Measurements from ENCODE around the gene CTIF.

CTIF gene

GRCh38 chr18:48771641-48772375, 233.0 kb downstream of the CTIF start:
- no peak for DNase-seq (ENCODE audit: low read depth, low spot score)

GRCh38 chr18:48772457-48772856, 233.6 kb downstream of the CTIF start:
- no peak for DNase-seq (ENCODE audit: low read depth, low spot score)

- DNase-seq (ENCODE audit: low read depth, low spot score), result no peak
These were observed 235.0 kb downstream of the CTIF start for GRCh38 chr18:48773821-48774220.

- DNase-seq (ENCODE audit: low read depth, low spot score), result no peak
These were observed 236.1 kb downstream of the CTIF start for GRCh38 chr18:48774941-48775340.

DNA sequence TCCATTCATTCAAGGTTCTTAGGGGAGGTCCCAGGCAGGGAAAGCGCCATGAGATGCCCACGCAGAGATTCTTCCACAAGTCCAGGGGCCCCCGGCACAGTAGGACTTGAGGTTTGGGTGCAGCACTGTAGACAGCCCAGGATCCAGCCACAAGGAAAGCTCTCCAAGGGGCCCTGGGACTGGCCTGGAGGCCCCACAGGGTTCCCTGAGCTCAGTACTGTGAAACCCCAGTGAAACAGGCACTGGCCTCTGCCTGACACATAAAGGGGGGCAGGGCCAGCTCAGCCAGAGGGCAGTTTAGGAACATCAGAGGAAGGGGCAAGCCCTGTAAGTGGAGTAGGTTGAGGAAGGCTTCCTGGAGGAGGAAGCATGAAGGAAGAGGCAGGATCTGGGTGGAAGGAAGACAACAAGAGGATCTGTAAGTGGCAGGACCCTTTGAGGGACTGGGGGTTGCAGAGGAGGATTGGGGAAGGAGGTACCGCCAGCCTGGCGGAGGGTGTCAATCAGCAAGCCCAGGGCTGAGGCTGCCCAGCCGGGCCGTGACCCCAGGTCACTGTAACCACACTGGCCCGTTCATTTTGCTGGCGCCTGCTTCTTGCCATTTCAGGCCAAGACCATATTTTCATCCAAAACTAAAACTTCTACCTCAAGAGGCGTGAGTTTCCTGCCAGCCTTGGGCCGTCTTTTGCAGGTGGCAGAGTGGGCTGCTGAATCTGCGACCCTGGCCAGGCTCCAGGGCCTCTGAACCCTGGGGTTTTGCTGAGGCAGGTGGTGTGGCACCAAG, 236.7 kb downstream of the CTIF start:
- DNase-seq (ENCODE audit: low read depth, low spot score), result no peak

DNA sequence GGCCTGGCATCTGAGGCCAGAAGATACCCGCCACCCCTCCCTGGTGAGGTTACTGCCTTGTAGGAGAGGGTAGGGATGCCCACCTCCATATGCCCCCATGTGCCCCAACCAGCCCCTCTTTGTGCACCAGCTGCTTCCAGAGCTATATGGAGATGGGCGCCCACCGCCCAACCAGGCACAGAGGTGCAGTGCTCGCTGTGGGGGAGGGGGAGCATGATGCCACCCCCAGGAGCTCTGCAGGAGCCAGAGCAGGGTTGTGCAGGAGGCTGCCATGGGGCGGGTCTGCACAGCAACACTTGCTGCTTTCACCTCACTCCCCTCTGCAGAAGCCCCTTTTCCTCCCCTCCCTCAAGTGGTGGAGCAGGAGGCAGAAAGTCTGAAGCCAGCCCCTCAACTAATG, 237.3 kb downstream of the CTIF start:
- no peak for DNase-seq (ENCODE audit: low read depth, low spot score)

GRCh38 chr18:48776641-48777025, 237.8 kb downstream of the CTIF start:
- no peak for DNase-seq (ENCODE audit: low read depth, low spot score)

DNA sequence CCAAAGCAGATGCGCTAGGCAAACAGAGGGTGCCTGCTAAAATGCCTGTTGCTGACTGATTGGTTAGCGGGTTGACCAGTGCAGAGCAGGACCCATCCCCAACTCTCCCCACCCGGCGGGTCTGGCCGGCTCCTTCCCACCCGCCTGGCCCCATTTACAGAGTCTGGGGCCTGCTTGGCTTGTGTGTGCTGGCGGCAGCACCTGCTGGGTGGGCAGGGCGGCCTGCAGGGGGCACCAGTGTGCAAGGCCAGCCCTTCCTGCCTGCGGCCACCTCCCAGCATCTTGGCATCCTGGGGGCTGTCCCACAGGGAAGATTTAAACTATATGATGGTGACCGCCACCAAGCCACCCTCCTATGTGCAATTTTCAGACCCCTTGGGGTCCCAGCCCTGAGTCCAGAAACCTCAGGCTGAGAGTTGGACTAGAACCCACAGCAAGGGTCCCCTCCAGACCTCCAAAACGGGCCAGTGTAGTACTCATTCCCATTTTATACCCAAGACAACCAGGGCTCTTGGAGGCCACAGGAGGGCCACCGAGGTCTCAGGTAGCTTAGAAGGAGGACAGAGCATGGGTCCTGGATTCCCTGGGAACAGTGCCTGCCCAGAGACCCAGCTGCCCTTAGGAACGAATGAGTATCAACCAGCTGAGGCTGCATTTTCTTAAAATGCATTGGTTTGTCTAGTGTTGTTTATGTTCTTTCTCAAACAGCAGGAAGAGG, 238.4 kb downstream of the CTIF start:
- DNase-seq (ENCODE audit: low read depth, low spot score), result no peak

- DNase-seq (ENCODE audit: low read depth, low spot score), result peak; percentile 41
These were observed 238.9 kb downstream of the CTIF start for GRCh38 chr18:48777744-48778116.

DNA sequence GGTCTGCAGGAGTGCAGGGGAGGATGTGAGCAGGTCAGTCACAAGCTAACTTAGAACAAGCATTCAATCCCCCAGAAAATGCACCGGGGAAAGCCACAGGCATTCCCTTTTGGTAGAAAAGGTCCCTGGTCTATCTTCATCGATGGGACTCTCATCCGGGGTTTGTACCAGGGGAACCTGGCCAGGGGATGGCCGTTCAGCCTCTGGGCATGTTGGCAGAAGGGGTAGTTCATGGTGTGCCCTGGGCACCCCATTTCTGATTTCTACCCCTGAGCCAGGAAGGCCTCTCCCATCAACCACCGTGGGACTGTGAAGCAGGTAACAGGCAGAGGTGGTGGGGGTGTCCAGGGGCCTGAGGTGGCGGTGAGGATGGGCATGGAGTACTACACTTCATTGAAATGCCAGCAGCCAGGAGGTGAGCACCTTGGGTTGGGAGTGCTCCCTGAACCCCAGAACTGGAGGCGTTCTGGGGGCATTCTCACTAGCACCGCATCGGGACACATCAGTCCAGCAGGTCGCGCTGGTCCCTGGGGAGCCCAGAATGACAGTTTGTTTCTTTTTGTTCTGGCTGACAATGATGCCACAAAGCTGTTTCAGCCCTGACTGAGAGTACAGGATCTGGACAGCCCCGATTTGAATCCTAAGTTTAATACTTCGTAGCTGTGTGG, 239.6 kb downstream of the CTIF start:
- no peak for DNase-seq (ENCODE audit: low read depth, low spot score)

DNA sequence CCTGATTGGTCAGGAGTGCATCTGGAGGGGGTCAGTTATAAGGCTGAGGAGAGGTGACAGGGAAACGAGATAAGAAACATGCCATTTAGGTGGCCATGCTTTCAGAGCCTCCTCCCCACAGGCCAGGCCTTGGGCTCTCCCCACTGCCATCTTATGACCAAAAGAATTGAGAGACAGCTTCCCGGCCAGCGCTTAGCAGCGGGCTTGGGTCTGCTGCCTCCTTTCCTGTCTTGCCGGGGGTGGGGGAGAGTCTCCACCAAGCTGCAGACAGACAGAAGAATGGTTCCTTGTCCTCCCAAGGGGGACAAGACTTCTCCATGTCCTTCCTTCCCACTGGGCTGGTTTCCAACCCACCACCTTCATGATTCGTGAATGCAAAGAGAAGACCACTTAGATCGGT, 240.6 kb downstream of the CTIF start:
- no peak for DNase-seq (ENCODE audit: low read depth, low spot score)

DNA sequence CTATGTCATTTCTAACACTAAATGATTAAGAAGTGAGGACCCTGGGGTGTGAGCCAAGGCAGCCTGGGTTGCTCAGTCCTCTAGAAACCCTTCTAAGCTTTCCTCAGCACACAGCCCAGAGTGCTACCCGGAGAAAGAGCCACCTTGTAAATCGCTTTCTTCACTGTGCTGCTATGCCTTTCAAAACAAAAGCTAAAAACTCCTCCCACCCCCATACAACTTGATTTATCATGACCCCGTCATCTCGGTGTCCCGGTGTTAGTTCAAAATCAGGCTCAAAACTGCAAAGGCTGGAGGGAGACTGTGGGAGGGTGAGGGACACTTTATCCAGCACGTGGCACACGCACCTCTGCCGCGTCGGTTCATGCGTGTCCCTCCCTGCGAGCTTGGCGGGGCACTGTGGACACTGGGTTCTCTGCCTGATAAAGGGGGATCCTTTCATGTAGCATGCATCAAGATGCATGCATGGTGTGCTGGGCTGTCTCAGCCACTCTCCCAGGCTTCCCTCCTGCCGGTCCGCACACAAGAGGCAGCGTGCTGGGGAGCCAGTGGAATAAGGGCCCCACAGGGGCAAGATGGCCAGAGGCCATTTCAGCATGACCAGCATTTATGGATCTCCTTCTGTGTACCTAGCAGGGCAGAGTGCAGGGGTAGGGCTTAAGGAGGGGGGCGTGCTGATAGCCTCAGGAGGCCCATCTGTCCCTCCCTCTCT, 241.5 kb downstream of the CTIF start:
- no peak for DNase-seq (ENCODE audit: low read depth, low spot score)

GRCh38 chr18:48780913-48781162, 242.0 kb downstream of the CTIF start:
- DNase-seq (ENCODE audit: low read depth, low spot score), result no peak

DNA sequence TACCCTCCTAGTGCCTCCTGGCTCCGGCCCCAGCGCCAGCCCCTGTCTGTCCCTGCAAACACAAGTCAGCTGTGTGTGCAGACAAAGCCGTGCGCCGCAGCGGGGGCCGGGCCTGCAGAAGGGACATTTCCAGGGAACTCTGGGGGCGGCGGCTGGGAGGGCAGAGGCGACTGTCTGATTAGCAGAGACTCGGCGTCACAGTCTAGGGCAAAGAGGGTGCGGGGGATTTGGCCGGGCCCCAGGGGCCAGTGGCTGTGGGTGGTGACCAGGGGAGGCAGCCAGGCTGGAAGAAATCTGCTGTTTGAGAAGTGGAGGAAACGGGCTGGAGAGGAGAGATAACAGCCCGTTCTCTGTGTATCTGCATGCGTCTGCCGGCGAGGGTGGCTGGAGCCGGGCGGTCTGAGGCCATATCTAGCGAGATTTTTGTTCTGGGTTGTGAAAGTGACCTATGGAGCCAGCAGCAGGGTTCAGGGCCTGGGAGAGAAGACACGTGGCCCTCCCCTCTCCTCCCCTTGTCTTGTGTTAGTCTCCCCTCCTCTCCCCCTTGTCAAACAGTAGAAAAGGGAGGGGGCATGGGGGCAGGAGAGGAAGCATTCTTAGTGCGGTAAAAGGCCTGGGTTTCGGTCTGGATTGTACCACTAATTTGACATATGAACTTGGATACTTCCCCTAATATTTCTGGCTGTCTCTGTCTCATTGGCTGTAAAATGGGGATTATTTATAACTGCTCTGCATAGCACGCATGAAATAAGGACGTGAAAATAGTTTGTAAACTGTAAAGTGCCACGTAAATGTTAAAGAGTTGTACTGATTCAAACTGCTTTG, 242.5 kb downstream of the CTIF start:
- no peak for DNase-seq (ENCODE audit: low read depth, low spot score)

DNA sequence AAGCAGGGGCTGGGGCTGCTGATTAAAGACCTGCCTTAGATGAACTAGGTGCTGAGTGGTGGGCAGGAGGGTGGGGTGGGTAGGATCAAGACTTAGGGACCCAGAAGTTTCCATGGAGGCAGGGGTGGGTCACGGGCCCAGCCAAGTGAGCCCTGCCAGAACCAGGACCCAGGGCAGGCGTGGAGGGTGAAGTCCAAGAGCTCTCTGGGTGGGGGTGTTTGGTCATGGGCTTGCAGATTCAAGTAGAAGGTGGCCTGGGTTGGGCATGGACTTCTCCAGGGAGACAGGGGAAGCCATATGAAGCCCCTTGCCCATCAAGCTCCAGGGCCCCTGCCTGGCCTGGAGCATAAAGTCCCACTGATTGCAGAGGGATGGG, 243.1 kb downstream of the CTIF start:
- no peak for DNase-seq (ENCODE audit: low read depth, low spot score)

DNA sequence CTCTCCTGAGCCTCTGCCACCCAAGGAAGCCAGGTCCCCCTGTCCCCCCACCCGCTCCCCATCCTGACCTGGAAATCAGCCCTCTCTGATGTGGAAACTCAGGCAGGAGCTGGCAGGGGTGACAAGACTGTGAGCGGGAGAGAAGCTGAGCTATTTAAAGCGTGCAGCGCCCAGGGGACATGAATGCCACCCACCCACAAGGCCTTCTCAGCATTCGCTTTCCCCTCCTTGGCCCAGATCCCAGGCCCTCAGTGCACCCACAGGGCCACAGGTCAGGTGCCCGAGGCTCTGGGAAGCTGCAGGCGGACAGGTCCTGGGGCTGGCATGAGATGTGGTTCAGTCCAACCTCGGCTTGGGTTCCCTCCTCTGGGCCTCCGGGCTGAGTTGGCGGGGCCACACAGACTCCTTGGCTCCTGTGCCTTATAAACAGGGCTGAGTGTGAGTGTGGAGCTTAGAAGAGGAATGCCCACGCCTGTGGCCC, 243.6 kb downstream of the CTIF start:
- no peak for DNase-seq (ENCODE audit: low read depth, low spot score)

DNA sequence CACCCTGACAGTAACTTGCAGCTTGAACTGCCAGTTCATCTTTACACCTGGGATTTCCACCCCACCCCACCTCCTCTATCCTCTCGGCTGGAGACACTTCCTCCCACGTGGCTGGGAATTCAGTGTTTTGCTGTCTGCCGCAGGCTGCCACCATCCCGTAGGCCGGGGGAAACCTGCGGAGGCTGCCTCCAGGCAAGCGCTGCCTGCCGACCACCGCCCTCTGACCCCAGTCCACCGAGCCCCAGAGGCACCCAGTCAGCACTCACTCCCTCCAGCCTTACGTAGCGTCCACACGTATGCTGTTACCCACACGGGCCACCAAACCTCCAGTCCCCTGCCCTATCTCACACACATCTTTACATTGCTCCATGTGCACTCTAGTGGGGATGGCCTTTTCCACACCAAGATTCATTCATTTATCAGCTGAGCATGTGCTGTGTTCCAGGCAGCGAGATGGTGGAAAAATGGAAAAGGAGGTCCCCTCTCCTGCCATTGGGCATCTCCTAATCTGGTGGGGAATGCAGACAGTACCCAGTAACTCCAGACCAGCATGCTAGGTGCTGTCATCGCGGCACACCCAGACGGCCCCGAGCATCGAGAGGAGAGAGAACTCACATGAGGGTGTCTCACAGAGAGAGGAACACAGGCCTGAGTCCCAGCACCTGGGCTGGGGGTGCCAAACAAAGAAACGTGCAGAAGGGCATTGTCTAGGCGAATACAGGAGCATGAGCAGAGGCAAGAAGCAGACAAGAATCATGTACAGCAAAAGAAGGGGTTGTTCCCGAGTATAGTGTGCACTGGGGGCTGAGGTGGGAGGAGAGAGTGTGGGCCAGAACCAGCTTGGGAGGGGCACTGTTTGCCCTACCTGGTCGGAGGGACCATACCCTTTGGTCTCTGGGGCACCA, 245.0 kb downstream of the CTIF start:
- DNase-seq (ENCODE audit: low read depth, low spot score), result no peak

- no peak for DNase-seq (ENCODE audit: low read depth, low spot score)
These were observed 245.8 kb downstream of the CTIF start for GRCh38 chr18:48784656-48785055.

DNA sequence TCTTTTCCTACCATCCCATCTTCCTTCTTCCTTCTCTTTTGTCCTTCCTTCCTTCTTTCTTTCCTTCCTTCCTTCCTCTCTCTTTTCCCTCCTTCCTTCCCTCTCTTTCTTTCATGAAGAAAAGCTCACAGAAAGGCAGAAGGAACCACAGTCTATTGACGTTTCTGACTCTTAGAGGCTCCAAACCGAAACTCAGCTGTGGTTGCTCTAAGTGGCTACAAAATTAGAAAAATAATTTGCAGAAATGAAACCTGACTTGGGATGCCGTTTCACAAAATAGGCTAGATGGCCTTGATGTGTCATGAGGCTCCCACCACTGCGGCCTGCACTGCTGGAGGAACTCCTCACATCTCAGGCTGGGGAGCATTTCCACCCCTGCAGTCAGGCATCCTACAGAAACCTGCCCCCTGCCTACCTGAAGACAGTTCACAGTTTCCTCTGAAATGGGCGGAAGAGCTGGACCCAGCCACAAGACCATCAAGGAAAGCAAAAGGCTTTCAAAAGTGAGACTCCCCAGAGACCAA, 246.3 kb downstream of the CTIF start:
- DNase-seq (ENCODE audit: low read depth, low spot score), result no peak

Measured in smooth muscle cell of the brain vasculature (primary cell).